NCI-H748 (cell line): Measurements from ENCODE around the gene SSR1.

Experiments used
- DNase-seq: peaks from one replicate; lab custom pipeline; 2025; ENCODE audit not compliant: unreplicated experiment; lab: John Stamatoyannopoulos, UW

The SSR1 gene

DNA sequence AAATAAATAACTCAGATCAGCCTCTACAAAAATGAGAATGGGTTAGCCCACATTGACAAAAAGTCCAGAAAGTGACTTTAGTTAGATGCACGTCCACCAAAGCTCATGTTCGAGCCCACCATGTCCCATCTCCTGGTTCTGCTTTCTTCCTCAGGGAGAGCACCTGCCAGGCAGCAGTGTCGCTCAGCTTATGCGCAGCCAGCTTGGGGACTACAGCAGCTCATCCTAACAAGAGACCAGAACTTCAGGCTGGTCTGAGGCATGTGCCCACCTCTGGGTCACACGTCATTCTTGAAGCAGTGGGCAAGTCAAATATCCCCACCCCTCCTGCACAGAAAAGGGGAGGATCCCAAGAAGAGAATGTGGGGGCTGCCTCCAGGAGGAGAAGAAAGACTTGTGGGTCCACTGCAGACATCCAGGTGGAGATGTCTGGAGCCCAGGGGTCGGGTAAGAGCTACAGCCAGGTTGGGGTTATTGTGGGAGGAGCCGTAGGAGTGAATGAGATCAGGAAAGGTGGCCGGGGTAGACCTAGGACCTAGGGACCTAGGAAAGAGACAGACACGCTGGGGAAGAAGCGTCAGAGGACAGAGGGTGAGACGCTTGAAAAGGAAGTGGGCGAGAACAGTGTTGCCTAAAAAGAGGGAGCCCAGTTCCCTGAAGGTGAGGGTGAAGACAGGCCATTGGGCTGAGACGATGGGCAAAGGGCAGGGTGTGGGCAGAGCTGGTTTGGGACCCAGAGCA, 52.5 kb downstream of the SSR1 start:
- DNase-seq, result no peak

DNA sequence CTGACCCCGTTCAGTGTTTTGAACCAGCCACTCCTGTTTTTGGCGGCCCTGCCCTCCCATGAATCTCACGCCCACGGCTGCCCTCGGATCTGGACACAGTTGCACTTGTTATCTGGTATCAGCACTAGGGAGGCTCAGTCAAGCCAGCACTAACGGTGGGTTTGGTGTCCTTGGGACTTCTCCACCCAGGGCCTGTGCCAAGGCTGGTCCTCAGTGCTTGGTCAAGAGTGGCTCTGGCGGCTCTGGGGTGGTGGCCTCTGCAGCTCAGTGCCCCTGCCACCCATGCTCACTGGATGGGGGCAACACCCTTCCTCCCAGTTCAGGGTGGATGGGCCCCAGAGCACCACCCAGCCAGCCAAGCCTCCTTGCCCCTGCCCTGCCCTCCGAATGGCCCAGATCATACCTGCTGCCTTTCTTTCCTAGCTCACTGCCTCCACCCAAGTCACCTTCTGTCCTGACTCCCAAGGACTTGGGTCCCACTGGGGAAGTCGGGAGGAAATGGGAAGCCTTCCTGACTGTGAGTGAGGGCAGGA, 54.7 kb downstream of the SSR1 start:
- DNase-seq, result no peak

DNA sequence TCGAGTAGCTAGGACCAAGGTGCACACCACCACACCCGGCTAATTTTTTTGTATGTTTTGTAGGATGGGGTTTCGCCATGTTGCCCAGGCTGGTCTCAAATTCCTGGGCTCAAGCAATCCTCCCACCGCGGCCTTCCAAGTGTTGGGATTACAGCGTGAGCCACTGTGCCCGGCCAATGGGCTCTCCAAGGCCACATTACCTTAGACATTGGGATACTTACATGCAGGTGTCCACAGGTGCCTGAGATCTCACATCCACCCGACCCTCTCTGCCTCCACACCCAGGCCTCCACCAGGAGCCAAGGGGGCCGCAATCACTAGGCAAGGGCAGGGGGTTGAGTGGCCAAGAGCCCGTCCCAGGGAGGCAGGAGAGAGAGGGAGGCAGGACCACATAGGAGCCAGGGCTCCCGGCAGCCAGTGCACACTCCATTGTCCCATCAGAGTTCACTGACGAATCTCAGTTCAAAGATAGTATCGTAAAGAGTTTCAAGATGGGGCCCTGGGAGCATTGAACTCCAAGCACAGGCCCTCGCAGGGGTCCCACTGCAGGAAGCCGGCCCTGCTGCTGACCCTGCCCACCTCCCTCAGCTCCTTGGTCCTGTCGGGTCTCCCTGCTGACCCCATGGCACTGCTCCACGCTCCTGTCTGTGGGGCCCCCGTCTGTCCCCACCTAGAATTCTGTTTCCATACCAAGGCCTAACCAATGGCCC, 55.3 kb downstream of the SSR1 start:
- DNase-seq, result no peak

DNA sequence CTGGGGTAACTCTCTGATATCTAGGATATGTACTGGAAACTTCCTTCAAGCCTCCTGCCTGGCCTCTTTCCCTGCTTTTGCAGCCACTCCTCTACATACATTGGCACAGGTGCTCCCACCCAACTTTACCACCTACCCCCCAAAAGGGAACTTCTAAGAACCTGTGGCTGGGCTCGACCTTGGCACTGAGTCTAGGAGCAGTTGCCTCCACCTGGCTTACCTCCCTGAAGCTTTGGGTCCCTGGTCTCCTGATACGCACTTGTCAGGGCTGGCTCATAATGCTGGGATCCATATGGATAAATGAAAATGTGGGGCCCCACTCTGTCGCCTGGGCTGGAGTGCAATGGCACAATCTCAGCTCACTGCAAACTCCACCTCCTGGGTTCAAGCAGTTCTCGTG, 56.2 kb downstream of the SSR1 start:
- no peak for DNase-seq

DNA sequence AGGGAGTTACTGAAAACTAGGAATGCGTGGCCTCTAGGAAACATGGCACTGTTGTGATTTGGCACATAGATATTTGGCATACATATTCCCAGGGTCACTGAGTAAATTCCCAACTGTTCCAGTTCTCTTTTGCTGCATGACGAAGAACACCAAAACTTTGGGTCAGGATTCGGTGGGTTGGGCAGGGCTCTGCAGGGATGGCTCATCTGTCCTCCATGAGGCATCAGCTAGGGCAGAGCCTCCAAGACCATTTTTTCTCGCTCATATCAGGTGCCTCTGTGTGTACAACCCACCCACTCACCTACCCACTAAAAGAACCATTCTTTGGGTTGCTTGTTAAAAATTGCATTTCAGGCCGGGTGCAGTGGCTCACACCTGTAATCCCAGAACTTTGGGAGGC, 57.1 kb downstream of the SSR1 start:
- DNase-seq, result no peak

DNA sequence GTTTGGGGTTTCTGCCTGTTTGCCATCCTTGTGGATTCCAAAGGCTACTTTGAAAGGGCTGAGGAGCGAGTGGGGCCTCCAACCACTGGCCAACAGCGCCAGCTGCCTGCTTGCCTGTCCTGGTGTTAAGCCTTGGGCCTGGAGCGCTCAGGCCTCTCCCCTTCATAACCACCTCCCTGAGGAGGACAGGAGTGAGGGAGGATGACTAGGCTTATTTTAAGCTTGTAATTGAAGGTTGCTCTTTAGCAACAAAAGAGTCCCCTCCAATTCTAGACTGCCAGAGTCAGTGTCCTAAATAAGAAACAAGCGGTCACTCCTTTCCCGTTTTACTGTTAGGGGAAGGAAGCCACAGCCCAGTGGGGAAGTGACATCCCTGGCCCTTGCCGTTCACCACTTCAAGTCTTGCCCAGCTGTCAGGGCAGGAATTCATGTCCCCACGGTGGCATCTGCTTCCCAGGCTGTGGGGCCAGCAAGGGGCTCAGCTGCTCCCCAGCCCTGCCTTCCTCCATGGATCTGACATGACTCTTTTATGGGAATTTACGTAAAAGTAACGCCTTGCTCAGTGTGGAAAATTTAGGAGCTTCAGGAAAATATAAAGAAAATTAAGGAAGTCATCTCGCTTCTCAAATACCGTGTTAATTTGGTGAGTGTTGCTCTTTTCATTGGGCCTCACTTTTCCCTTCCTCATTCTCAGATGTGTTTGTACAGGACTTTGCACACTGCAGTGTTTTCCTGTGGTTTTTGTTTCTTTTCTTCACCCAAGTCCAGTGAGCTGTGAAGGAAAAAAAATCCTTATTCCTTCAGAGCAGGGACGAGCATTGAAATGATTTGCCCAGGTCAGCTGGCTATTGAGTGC, 57.8 kb downstream of the SSR1 start:
- no peak for DNase-seq

DNA sequence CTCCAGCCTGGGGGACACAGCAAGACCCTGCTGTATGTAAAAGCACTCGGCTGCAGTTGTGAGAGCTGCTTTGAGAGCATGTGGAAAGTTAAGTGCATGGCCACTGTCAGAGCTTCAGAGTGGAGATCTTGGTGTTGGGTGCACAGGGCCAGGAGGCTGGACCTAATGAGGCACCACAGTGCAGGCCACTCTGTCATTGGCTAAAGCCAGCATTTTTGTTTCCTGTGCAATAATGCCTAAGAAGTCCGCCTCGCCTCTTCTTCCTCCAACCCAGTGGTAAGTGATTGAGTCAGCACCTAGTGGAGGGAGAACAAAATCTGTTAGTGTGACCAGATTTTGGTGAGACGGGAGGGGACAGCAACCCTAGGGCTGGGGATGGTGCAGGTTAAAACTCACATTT, 60.6 kb downstream of the SSR1 start:
- no peak for DNase-seq

DNA sequence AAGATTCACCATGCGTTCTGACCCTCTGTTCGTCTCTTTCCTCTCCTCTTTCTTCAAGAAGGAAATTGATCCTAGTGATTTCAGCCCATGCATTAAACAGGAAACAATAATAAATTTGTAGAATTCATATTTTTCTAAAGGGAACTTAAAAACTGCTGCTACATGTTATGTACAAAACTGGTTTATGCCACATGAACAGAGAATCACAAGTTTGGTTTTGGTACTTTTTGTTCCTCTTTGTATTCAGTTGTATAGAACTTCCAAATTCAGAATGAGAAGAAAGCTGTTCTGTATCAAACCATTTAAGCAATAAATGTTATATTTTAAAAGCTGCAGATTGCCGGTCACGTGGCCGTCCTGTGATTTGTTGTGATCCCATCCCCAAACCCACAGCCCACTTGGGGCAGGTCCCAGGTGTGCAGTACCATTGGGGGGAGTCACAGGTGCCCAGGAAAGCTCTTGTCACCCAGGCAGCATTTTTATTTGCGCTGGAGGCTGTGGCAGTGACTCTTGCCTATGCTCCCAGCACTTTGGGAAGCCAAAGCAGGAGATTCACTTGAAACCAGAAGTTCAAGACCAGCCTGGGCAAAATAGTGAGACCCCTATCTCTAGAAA, 61.2 kb downstream of the SSR1 start:
- no peak for DNase-seq

DNA sequence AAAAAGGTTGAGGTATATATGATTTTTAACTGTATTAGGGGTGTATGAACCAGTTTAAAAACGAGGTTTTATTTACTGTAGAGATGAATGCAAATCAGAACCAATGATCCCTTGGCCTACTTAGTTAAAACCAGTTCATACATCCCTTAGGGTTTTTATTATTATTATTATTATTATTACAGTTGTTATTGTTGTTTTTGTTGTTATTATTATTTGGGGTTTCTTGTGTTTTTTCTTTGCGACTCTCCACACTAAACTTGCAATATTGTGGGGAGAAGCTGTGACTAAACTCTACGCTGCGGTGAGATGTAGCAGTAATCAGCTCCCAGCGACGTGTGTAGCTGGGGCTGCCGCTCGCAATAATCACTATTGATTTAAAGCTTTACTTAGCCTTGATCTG, 62.2 kb downstream of the SSR1 start:
- no peak for DNase-seq

DNA sequence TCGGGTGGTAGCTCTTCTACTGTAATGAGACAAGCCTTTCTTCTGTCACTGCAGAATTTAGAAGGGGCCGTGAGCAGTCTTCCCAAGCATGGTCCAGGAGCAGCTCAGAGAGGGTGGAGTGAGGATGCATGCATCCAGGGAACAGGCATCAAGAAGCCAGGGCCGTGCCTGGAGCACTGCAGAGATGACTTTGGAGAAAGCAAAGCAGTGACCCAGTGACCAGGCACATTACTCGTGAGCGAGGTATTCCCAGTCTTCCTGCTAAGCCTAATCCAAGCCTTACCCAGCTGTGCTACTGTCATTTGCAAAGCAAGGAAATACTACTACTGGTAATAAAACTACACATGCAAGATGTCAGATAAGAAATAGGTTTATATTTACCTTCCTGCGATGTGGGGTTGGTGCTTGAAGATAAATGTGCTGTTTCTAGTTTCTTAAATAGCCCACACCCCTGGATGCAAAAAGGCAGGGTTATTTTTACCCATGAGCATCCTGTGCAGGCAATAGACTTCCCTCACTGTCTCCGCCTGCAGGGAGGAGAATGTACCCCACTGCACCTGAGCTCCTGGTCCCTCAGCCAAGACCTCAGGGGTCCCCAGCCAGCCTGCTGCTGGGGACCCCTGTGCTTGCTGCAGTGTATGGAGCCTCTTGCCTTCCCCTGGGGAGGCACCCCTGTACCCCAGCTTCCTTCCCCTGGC, 62.9 kb downstream of the SSR1 start:
- DNase-seq, result no peak

DNA sequence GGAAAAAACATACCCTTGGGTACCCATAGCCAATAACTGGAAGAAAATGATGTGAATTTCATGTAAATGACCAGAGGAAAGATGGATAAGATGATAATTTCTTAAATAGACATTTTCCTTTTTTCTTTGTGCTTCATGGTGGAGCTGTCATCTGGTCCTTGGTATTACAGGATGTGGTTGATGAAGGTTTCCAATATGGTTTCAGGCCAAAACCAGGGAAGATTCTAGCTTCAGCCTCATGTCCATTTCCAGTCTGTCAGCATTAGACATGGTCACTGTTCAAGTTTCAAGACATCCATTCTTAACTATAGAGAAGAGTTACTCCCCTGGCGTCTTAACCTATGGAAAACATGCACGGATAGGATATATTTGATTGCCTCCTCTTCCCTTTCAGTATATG, 63.6 kb downstream of the SSR1 start:
- DNase-seq, result no peak

DNA sequence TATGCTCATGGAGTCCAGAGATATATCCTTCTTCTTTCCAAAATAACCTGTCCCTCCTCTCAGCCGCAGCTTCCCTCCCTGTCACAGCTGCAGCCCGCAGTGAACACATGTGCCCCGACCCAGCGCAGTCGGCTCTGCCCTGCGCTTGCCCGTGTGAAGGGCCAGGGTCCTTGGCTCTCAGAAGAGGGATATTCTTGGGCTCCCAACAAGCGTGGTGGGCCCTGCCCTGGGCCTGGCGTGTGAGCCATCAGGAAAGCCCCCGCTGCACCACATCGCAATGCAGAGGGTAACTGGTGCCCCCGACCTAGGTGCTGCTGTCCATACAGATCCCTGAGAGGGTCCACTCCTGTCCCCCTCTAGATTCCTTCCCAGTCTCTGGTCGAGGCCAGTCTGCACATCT, 65.2 kb downstream of the SSR1 start:
- no peak for DNase-seq

DNA sequence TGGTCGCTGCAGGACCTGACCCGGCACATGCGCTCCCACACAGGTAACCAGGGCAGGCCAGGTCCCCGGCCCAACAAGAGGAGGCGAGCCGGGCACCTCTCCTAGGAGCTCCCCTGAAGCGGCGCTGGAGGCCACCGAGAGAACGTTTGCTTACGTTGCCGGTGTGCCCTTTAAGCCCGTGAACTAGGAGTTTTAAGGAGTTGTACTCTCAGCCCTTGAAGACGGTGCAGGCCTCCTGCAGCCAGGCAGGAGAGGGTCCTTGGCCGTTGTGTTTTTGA, 65.9 kb downstream of the SSR1 start:
- DNase-seq, result no peak

DNA sequence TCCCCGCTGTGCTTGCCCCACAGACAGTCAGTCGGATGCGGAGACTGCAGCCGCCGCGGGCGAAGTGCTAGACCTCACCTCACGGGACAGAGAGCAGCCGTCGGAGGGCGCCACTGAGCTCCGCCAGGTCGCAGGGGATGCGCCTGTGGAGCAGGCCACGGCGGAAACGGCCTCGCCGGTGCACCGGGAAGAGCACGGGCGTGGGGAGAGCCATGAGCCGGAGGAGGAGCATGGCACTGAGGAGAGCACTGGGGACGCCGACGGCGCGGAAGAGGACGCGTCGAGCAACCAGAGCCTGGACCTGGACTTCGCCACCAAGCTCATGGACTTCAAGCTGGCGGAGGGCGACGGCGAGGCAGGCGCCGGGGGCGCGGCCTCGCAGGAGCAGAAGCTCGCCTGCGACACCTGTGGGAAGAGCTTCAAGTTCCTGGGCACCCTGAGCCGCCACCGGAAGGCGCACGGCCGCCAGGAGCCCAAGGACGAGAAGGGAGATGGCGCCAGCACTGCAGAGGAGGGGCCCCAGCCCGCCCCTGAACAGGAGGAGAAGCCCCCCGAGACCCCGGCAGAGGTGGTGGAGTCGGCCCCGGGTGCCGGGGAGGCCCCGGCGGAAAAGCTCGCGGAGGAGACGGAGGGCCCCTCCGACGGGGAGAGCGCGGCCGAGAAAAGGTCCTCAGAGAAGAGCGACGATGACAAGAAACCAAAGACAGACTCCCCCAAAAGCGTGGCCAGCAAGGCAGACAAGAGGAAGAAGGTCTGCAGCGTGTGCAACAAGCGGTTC, 66.4 kb downstream of the SSR1 start:
- DNase-seq, result no peak

DNA sequence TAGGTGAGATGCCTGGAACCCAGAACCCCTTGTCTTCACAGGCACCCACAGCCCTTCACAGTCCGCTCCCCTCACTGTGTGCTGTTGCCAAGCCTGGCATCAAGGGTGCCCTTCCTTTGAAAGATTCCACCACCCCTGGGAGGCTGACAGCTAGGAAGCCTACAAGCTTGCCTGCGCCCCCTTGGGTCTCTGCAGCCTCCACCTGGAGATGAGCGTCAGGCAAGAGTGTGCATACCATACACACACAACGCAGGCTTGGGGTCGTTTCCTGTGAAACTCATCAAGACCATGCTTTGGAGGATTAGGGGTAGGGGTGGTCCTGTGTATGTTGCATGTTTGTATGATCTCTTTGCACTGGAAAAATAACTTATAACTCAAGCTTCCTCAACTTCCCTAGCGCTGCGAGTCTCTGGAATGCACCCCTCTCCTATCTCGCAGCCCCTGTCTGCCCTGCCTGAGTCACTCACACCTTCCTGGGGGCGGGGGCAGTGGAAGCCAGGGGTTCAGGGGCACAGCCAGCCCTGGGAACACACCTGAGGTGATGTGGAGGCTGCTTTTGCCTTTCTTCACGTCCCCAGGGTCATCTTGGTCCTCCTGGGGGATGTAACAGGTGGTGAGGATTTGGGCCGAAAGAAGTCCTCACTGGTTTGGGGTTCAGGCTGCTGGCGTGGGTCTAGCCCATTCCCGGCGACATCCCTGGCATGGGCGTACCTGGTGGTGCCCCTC, 67.2 kb downstream of the SSR1 start:
- no peak for DNase-seq

DNA sequence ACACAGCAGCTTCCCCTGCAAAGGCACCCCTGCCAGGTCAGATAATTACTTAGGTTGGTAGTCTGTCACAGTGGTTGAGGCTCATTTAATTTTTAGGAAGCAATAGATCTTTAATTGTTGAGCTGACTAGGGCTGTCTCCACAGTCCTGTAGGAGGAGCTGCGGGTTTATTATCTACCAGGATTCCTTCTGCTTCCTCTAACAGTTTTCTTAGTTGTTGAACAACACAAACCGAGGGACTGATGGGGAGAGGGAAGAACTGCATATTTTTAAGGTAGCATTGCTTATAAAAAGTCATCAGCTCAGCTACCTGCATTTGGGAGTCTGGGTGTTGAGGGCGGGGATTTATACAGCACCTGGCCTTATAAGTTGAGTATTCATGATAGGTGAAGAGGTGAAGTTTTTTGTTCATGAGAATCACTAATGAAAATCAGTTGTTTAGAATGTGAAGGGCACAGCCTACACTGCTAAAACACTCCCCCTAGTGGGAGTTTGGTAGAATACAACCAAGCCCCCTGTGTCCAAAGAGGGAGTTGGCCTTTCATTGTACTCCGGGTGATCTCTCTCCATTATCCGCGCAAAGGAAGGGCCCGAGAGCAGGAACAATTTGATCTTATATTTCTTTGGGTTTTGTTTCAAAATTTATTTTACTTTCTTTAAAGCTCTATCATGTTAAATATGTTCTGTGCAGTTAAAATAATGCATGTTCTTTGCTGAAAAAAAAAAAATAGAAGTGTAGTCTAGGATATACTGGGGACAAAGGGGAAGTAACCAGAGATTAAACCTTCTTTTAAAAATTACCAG, 69.6 kb downstream of the SSR1 start:
- peak; percentile 83 for DNase-seq

DNA sequence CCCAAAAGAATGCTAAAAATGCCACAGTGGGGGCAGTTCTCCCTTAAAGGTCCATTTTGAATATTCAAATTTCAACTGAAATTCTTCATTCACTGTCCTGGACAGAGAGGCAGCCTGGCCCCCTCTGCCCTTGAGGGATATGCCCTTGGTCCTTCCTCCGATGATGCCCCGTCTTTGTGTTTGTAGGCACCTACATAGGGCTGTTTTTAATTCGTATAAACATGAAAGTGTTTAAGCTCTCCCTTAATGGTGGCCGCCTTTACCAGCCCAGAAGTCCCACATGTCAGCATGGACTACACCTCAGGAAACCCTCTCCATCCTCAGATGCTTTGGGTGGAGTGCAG, 70.2 kb downstream of the SSR1 start:
- DNase-seq, result no peak

DNA sequence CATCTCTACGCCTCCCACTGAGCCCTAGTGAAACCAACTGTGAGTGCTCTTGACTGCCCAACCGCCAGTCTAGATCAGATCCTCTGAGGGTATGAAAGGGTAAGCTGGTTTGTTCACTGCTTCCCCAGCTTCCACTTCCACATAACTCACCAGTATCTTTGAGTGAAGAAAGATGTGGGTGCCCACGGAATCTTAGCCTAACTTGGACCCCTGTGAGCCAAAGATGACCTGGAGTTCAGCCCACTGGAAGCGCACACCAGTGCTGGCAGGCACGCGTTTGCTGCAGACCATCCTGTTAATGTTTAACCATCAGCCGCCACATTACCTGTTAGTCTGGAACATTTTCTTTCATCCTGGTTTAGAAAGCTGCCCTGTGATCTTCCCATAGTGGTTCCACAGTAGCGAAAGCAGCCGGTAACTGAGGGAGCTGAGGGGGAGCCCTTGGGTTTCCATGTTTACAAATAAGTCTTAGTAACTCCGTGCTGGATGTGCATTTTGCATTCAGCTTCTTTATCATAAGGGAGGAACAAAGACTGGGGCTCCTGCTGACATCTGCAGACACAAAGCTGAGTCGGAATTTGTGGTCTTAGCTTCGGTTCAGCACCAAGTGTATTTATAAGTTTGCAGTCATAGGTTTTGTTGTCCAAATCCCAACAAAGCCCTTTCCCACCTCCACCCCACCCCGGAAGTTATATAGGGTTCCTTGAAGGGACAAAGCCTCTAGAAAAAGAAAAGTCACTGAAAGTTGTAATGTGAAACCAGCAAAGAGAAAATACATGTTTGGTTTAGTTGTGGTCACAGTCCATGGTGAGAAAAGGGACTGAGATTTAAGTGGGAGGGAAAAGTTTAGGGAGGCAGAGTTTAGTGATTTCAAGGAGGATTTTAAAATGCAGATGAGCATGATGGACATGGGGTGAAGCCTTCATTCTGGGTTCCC, 71.0 kb downstream of the SSR1 start:
- DNase-seq, result no peak
